T-cell (primary cell): ENCODE results near the gene ERMAP. TPM values are rescaled to one million over a fixed set of nuclear protein-coding genes. Genes with fewer than 3 reads are reported as not detected.
A peak's percentile ranks its signal among the peaks of the same experiment; 100 is the strongest.

Experiments
- ATAC-seq, 4 experiments: fragments of 200-7000 bp in 3 of 4; fragments of 150-1000 bp in 1 of 4; cut with Tn5 transposase; replicated peaks in 1 of 4; 1 replicate in 3 of 4; 2 replicates in 1 of 4; pipeline ENCODE4 v1.10.0; 2021; ENCODE audit warnings: moderate library complexity in 3 of 4, mild to moderate bottlenecking in 2 of 4, moderate number of reproducible peaks in 1 of 4
- CTCF ChIA-PET, 2 donors: fragments of 300-600 bp; sonication (Branson Sonifier 250); formaldehyde crosslinking; loops; one replicate each; lab custom pipeline; 2022; ENCODE audit warnings: antibody characterized with exemption in 2 of 2; lab: Charles Lee
- POLR2A ChIA-PET, 2 donors: fragments of 300-600 bp; sonication (Branson Sonifier 250); formaldehyde crosslinking; loops; one replicate each; lab custom pipeline; 2022; ENCODE audit warnings: antibody characterized with exemption in 2 of 2; lab: Charles Lee
- DNase-seq, 35 experiments: peaks; one replicate each; pipeline versions ENCODE4 v3.0.0 to v3.0.0-alpha.2; 2013 to 2023
- H3K27ac ChIP-seq: one replicate; pipeline ENCODE4 v1.5.1; 2013; ENCODE audit warnings: low read length
- H3K27me3 ChIP-seq, 2 experiments: replicated peaks in 1 of 2; 1 replicate in 1 of 2; 2 replicates in 1 of 2; pipeline versions ENCODE4 v1.6.1 to v1.7.0; 2013; ENCODE audit warnings: low read length in 1 of 2, mixed read lengths in 1 of 2; ENCODE audit not compliant: control insufficient read depth in 2 of 2, insufficient read depth in 2 of 2; ENCODE audit errors: extremely low read depth in 1 of 2
- H3K36me3 ChIP-seq, 2 donors: 1 replicate in 1 of 2; 2 replicates in 1 of 2; pipeline versions ENCODE4 v1.6.1 to v1.7.0; 2013; ENCODE audit warnings: low read length in 1 of 2; ENCODE audit not compliant: control insufficient read depth in 2 of 2, insufficient read depth in 1 of 2; ENCODE audit errors: extremely low read depth in 1 of 2
- H3K4me1 ChIP-seq, 2 experiments: 1 replicate in 1 of 2; 2 replicates in 1 of 2; pipeline versions ENCODE4 v1.6.1 to v1.7.0; 2013; ENCODE audit warnings: low read length in 2 of 2, mixed read lengths in 1 of 2; ENCODE audit not compliant: insufficient read depth in 2 of 2, control insufficient read depth in 1 of 2; ENCODE audit errors: extremely low read depth in 1 of 2
- H3K4me3 ChIP-seq, 2 donors: 1 replicate in 1 of 2; 2 replicates in 1 of 2; pipeline versions ENCODE4 v1.5.1 to v1.7.0; 2013; ENCODE audit warnings: mild to moderate bottlenecking in 2 of 2, low read length in 1 of 2, moderate library complexity in 1 of 2; ENCODE audit not compliant: control insufficient read depth in 1 of 2; ENCODE audit errors: extremely low read depth in 1 of 2
- H3K9me3 ChIP-seq: 2 replicates; pipeline ENCODE4 v1.7.0; 2013
- H3K27ac Mint-ChIP-seq, 2 donors: one replicate each; pipeline ENCODE4 v1.8.0; 2020 to 2021; ENCODE audit warnings: mild to moderate bottlenecking in 2 of 2, mixed read lengths in 2 of 2
- H3K27me3 Mint-ChIP-seq, 2 donors: one replicate each; pipeline ENCODE4 v1.8.0; 2021 to 2022; ENCODE audit warnings: mixed read lengths in 2 of 2
- H3K36me3 Mint-ChIP-seq: one replicate; pipeline ENCODE4 v1.8.0; 2021; ENCODE audit warnings: mixed read lengths
- H3K4me1 Mint-ChIP-seq, 3 donors: one replicate each; pipeline ENCODE4 v1.8.0; 2020 to 2022; ENCODE audit warnings: mixed read lengths in 3 of 3, mild to moderate bottlenecking in 1 of 3
- H3K4me3 Mint-ChIP-seq, 3 donors: one replicate each; pipeline ENCODE4 v1.8.0; 2020 to 2022; ENCODE audit warnings: mild to moderate bottlenecking in 3 of 3, mixed read lengths in 3 of 3, moderate library complexity in 3 of 3
- H3K9me3 Mint-ChIP-seq, 3 donors: one replicate each; pipeline ENCODE4 v1.8.0; 2020 to 2022; ENCODE audit warnings: mixed read lengths in 3 of 3
- WGBS: methylation state at CpG from one replicate; pipeline ENCODE4 v1.1.5; 2013; ENCODE audit warnings: missing lambda C conversion rate; ENCODE audit not compliant: insufficient coverage; 5-methylcytosine and 5-hydroxymethylcytosine counted together
- total RNA-seq, 35 experiments: library from RNA in 6 of 35; stranded (reverse) in 6 of 35; fragments of 120-200 nt in 1 of 35; gene quantifications; one replicate each; pipeline versions ENCODE4 v1.2.1 to v1.2.4 and lab custom pipeline; 2013 to 2026

Gene ERMAP
- total RNA-seq, 5 donors from 2014 or later (not counting 1 experiment from before 2014, with no cell fraction given): 5.7 to 7.6 (median 6.7) TPM

- Histone ChIP-seq H3K9me3 (no peaks in the 10 kb centered on the region), H3K4me3 (no peak overlapping the region), H3K27me3 (no peaks in the 10 kb centered on the region), H3K36me3 (peaks cover 7 to 24% of the 10 kb centered on the region in 2 donors), H3K4me1 (peaks cover 4 to 21% of the 10 kb centered on the region in 2 experiments), H3K27ac (no peak overlapping the region)
- WGBS: no CpG with 5 or more reads among the region's 6 CpGs
- POLR2A ChIA-PET: interaction anchor here (0.5 to 0.9 kb wide), 5 partner anchors 71 to 530 kb away, joined by 3 to 7 read pairs (median 4); partner anchors contain the start of genes C1orf50 (in 1 of the 2) and P3H1 (in 1 of the 2)
- Mint-ChIP-seq H3K9me3 (peaks cover 0 to 4% (median 3%) of the 10 kb centered on the region in 3 donors), H3K4me3 (peak overlapping the region; percentile 86 to 94 (median 89)), H3K36me3 (peaks cover 32% of the 10 kb centered on the region), H3K27me3 (no peaks in the 10 kb centered on the region), H3K4me1 (peaks cover 35 to 40% (median 36%) of the 10 kb centered on the region in 3 donors), H3K27ac (peak overlapping the region; percentile 40 to 65)
- ATAC-seq (no peak), DNase-seq (no peak)
- CTCF ChIA-PET: interaction anchor here (0.8 to 1.0 kb wide), 2 partner anchors 27 to 226 kb away, joined by 3 to 6 read pairs; no protein-coding TSS in a partner anchor
Observed at GRCh38 chr1:42847721-42848460, 31.0 kb downstream of the ERMAP start.

DNA sequence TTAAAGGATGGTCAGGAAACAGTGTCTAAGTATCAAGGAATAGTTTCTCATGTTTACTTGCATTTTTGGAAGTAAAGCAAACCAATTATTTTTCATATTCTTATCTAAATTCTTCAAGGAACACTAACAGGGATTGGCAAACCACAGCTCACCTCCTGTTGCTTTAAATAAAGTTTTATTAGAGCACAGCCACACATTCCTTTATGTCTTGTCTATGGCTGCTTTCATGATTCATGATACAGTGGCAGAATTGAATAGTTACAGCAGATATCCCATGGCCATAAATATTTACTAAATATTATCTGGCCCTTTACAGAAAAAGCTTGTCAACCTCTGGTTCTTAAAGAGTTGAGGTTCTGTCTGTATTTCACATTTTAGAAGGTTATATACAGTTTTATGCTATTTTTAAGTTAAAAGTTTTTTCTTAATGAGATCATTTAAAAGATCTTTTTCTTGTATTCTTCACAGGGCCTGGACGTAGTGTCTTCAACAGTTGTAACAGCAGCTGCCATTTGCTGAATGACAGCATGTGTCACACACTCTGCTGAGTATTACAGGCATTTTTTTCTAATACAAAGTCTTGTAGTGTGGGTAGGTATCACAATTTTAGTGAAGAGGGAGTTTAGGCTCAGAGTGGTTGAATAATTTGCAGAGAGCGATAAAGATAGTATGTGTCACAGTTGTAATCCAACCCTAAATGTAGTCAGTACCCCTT is 32.1 kb downstream of the ERMAP start:
- Histone ChIP-seq H3K4me3 (no peak overlapping the region), H3K36me3 (peaks cover 7 to 22% of the 10 kb centered on the region in 2 donors), H3K4me1 (peaks cover 4 to 21% of the 10 kb centered on the region in 2 experiments), H3K27ac (no peak overlapping the region), H3K27me3 (no peaks in the 10 kb centered on the region), H3K9me3 (no peaks in the 10 kb centered on the region)
- ChIA-PET CTCF (interaction anchor here (0.6 to 0.8 kb wide), 2 partner anchors 82 to 347 kb away, joined by 3 to 4 read pairs; partner anchors contain the start of genes C1orf50 (in 1 of the 2) and P3H1 (in 1 of the 2)), POLR2A (interaction anchor here in 1 of 2 donors (0.5 kb wide), 1 partner anchor 47 kb away, joined by 5 read pairs; no protein-coding TSS in a partner anchor)
- H3K4me3 Mint-ChIP-seq: no peak overlapping the region
- peaks cover 29% of the 10 kb centered on the region for H3K36me3 Mint-ChIP-seq
- peak overlapping the region in 1 of 2 donors; percentile 40 for H3K27ac Mint-ChIP-seq
- H3K9me3 Mint-ChIP-seq: peaks cover 0 to 4% (median 3%) of the 10 kb centered on the region in 3 donors
- H3K27me3 Mint-ChIP-seq: no peaks in the 10 kb centered on the region
- ATAC-seq: no peak
- DNase-seq: no peak
- peaks cover 35 to 40% (median 36%) of the 10 kb centered on the region in 3 donors for H3K4me1 Mint-ChIP-seq
- WGBS: 80% methylated on average over 1 of the region's 2 CpGs

GRCh38 chr1:42849944-42850343 is 33.0 kb downstream of the ERMAP start:
- no peak overlapping the region for H3K4me3 ChIP-seq
- H3K27me3 Mint-ChIP-seq: no peaks in the 10 kb centered on the region
- WGBS: 90% methylated on average over 3 of the region's 5 CpGs
- no peak for ATAC-seq
- peaks cover 4 to 21% of the 10 kb centered on the region in 2 experiments for H3K4me1 ChIP-seq
- peaks cover 7 to 22% of the 10 kb centered on the region in 2 donors for H3K36me3 ChIP-seq
- no peak for DNase-seq
- H3K4me1 Mint-ChIP-seq: peaks cover 35 to 40% (median 36%) of the 10 kb centered on the region in 3 donors
- ChIA-PET POLR2A (interaction anchor here in 1 of 2 donors (0.5 kb wide), 1 partner anchor 48 kb away, joined by 5 read pairs; no protein-coding TSS in a partner anchor), CTCF (interaction anchor here (0.6 to 0.8 kb wide), 2 partner anchors 83 to 346 kb away, joined by 3 to 4 read pairs; partner anchors contain the start of genes C1orf50 (in 1 of the 2) and P3H1 (in 1 of the 2))
- no peaks in the 10 kb centered on the region for H3K9me3 ChIP-seq
- peaks cover 29% of the 10 kb centered on the region for H3K36me3 Mint-ChIP-seq
- peaks cover 0 to 4% (median 3%) of the 10 kb centered on the region in 3 donors for H3K9me3 Mint-ChIP-seq
- no peak overlapping the region for H3K27ac Mint-ChIP-seq
- H3K27me3 ChIP-seq: no peaks in the 10 kb centered on the region
- H3K4me3 Mint-ChIP-seq: no peak overlapping the region
- H3K27ac ChIP-seq: no peak overlapping the region

DNA sequence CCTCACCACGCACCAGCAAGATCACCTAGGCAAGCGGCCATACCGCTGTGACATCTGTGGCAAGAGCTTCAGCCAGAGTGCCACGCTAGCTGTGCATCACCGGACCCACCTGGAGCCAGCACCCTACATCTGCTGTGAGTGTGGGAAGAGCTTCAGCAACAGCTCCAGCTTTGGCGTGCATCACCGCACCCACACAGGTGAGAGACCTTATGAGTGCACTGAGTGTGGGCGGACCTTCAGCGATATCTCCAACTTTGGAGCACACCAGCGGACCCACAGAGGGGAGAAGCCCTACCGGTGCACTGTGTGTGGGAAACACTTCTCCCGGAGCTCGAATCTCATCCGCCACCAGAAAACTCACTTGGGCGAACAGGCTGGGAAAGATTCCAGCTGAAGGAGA is 34.5 kb downstream of the ERMAP start:
- Histone ChIP-seq H3K36me3 (peaks cover 7 to 22% of the 10 kb centered on the region in 2 donors), H3K4me3 (no peak overlapping the region), H3K27ac (no peak overlapping the region), H3K4me1 (peaks cover 4 to 15% of the 10 kb centered on the region in 2 experiments), H3K9me3 (no peaks in the 10 kb centered on the region), H3K27me3 (no peaks in the 10 kb centered on the region)
- DNase-seq (no peak), ATAC-seq (no peak)
- H3K36me3 Mint-ChIP-seq: peaks cover 29% of the 10 kb centered on the region
- H3K27me3 Mint-ChIP-seq: no peaks in the 10 kb centered on the region
- POLR2A ChIA-PET: no interaction called here
- H3K9me3 Mint-ChIP-seq: peaks cover 0 to 4% (median 3%) of the 10 kb centered on the region in 3 donors
- H3K27ac Mint-ChIP-seq: no peak overlapping the region
- H3K4me1 Mint-ChIP-seq: peaks cover 29 to 35% (median 30%) of the 10 kb centered on the region in 3 donors
- WGBS: 91% methylated on average over 9 of the region's 15 CpGs
- CTCF ChIA-PET: interaction anchor here in 1 of 2 donors (1.0 kb wide), 1 partner anchor 14 kb away, joined by 3 read pairs; no protein-coding TSS in a partner anchor
- no peak overlapping the region for H3K4me3 Mint-ChIP-seq

- 94% methylated on average over 1 of the region's 2 CpGs for WGBS
- peaks cover 29% of the 10 kb centered on the region for H3K36me3 Mint-ChIP-seq
- no peak overlapping the region for H3K4me3 Mint-ChIP-seq
- no peaks in the 10 kb centered on the region for H3K27me3 Mint-ChIP-seq
- Histone ChIP-seq H3K4me3 (no peak overlapping the region), H3K36me3 (peaks cover 7 to 22% of the 10 kb centered on the region in 2 donors), H3K27me3 (no peaks in the 10 kb centered on the region), H3K4me1 (peaks cover 4 to 10% of the 10 kb centered on the region in 2 experiments), H3K27ac (no peak overlapping the region), H3K9me3 (no peaks in the 10 kb centered on the region)
- H3K27ac Mint-ChIP-seq: no peak overlapping the region
- H3K9me3 Mint-ChIP-seq: peaks cover 0 to 4% (median 3%) of the 10 kb centered on the region in 3 donors
- ChIA-PET POLR2A (no interaction called here), CTCF (no interaction called here)
- no peak for ATAC-seq
- no peak for DNase-seq
- H3K4me1 Mint-ChIP-seq: peaks cover 26 to 30% (median 26%) of the 10 kb centered on the region in 3 donors
Observed at GRCh38 chr1:42851960-42852607, 35.2 kb downstream of the ERMAP start.
